ENCODE results near the gene C2CD2. TPM values are rescaled to one million over a fixed set of nuclear protein-coding genes. Genes with fewer than 3 reads are reported as not detected.

Gene C2CD2
- total and polyA plus RNA-seq, 2 donors (not counting 3 experiments of a cell fraction or from before 2014, with no cell fraction given) = 32.6 to 41.2 TPM

- Histone ChIP-seq H4K20me1 (replicated peaks; ENCODE audit: control insufficient read depth, extremely low read depth, insufficient read depth, low read length) (no peaks in the 10 kb centered on the region), H2AFZ (ENCODE audit: low read depth, low read length) (no peak overlapping the region), H3K27ac (ENCODE audit: insufficient read depth, low read depth, low read length) (no peak overlapping the region), H3K4me1 (ENCODE audit: control insufficient read depth, extremely low read depth, insufficient read depth, low read length) (peaks cover 15% of the 10 kb centered on the region), H3K9ac (replicated peaks; ENCODE audit: extremely low read depth, insufficient read depth, low read length) (no peak overlapping the region), H3K9me1 (replicated peaks; ENCODE audit: control insufficient read depth, extremely low read depth, insufficient read depth, low read length) (no peaks in the 10 kb centered on the region), H3K4me2 (ENCODE audit: insufficient read depth, low read length) (no peak overlapping the region), H3K36me3 (ENCODE audit: control insufficient read depth in 2 of 2, extremely low read depth in 1 of 2, insufficient read depth in 2 of 2, low read length in 2 of 2) (peaks cover 9 to 22% of the 10 kb centered on the region in 2 experiments), H3K27me3 (ENCODE audit: control insufficient read depth in 2 of 2, insufficient read depth in 2 of 2, low read length in 2 of 2) (no peaks in the 10 kb centered on the region), H3K9me3 (replicated peaks; ENCODE audit: control insufficient read depth, insufficient read depth, low read length) (no peaks in the 10 kb centered on the region), H3K4me3 (replicated peaks in 1 of 3; ENCODE audit: insufficient read depth in 1 of 3, low read depth in 1 of 3, low read length in 3 of 3) (no peak overlapping the region), H3K79me2 (ENCODE audit: control insufficient read depth, insufficient read depth, low read length) (no peaks in the 10 kb centered on the region)
- TF ChIP-seq EZH2 (IDR thresholded peaks at IDR 0.05; ENCODE audit: borderline replicate concordance, low read depth, low read length, severe bottlenecking) (no peak), FOS (IDR thresholded peaks at IDR 0.05; ENCODE audit: borderline replicate concordance, insufficient read depth, low read length) (no peak), POLR2A (IDR thresholded peaks at IDR 0.05; ENCODE audit: low read depth, low read length) (no peak), JUN (IDR thresholded peaks at IDR 0.05; ENCODE audit: borderline replicate concordance, insufficient read depth, insufficient read length, low read depth) (no peak), POLR2AphosphoS5 (IDR thresholded peaks at IDR 0.05; ENCODE audit: insufficient read depth, low read depth, low read length) (no peak), GATA2 (IDR thresholded peaks at IDR 0.05; ENCODE audit: insufficient read depth, insufficient read length, low read depth, low read length) (no peak), MYC (IDR thresholded peaks at IDR 0.05; ENCODE audit: low read depth, low read length) (no peak)
- TF ChIP-seq, protein P1, sequence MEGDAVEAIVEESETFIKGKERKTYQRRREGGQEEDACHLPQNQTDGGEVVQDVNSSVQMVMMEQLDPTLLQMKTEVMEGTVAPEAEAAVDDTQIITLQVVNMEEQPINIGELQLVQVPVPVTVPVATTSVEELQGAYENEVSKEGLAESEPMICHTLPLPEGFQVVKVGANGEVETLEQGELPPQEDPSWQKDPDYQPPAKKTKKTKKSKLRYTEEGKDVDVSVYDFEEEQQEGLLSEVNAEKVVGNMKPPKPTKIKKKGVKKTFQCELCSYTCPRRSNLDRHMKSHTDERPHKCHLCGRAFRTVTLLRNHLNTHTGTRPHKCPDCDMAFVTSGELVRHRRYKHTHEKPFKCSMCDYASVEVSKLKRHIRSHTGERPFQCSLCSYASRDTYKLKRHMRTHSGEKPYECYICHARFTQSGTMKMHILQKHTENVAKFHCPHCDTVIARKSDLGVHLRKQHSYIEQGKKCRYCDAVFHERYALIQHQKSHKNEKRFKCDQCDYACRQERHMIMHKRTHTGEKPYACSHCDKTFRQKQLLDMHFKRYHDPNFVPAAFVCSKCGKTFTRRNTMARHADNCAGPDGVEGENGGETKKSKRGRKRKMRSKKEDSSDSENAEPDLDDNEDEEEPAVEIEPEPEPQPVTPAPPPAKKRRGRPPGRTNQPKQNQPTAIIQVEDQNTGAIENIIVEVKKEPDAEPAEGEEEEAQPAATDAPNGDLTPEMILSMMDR (IDR thresholded peaks at IDR 0.05; ENCODE audit: extremely low read depth in 1 of 2, insufficient read depth in 1 of 2, low read depth in 1 of 2, low read length in 2 of 2) = no peak
- TF ChIP-seq, protein P2, sequence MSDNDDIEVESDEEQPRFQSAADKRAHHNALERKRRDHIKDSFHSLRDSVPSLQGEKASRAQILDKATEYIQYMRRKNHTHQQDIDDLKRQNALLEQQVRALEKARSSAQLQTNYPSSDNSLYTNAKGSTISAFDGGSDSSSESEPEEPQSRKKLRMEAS (IDR thresholded peaks at IDR 0.05; ENCODE audit: insufficient read depth, insufficient read length) = no peak
- dilution Hi-C loops (cut with MboI; ENCODE audit: extremely low pct_ligation_motif_present, low sequenced_read_pairs) = no loop called here
- DNase-seq (ENCODE audit: low read depth, low spot score) (no peak), FAIRE-seq (no peak)
- intact Hi-C loops (cut with micrococcal nuclease) = no loop called here
- CTCF ChIA-PET = no interaction called here
- POLR2A ChIA-PET = no interaction called here
- BruUV-seq (replicated peaks) = no TSS peak
Measured at GRCh38 chr21:41897700-41898099, 56.1 kb downstream of the C2CD2 start.

Data from endothelial cell of umbilical vein (primary cell).